Stimulated activated naive CD4-positive, alpha-beta T cell (primary cell): ENCODE data around the gene LMX1B.
"Not testable (repeated sequence)": the region's sequence is repeated elsewhere in the genome, so short reads cannot be mapped to it uniquely, and the experiment has no call there.

Experiments
- DNase-seq, 6 experiments: peaks; one replicate each; lab custom pipeline; 2025; lab: John Stamatoyannopoulos, UW

The LMX1B gene

DNA sequence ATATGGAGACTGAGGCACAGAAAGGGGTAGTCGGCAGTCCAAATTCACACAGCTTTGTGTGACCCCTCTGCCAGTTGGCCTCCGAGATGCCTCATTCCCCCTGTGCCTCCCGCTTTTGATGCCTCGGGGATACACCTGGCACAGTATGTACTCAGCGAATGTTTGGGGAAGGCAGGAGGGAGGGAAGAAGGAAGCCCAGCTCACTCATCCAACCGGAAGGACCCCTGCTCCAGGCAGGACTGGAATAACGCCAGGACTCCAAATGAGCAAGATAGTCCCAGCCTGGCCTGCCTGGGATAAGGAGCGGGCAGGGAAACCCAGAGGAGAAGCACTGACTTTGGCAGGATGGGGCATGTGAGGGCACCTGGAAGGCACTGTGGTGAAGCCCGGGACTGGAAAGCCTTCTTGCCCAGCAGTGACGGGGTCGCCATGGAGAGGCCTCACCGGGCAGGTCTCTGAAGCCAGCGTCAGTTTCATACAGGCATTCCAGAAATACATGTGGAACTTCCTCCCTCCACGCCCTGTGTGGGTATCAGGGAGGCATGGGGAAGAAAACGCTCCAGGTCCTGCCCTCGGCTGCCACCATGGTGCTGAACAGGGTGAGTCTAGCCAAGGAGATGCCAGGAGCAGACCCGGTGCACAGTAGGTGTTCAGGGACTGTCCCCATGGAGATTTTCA lies 20.3 kb downstream of the LMX1B start:
- no peak for DNase-seq

DNA sequence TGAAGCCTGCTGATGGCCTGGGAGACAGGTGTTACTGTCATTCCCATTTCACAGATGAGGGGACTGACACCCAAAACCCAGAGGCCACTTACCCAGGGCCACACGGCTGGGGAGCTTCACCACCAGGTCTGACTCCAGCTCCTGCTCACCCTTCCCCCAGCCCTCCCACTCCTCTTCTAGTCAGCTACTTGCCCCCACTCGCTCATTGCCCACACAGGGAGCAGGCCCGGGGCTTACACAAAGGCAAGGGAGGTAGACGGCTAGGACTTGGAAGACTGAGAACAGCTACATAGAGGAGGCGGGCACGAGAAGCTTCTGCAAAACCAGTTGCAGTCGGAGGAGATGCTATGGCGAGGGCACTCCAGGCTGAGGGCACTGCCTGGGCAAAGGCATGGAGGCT lies 21.3 kb downstream of the LMX1B start:
- no peak for DNase-seq

DNA sequence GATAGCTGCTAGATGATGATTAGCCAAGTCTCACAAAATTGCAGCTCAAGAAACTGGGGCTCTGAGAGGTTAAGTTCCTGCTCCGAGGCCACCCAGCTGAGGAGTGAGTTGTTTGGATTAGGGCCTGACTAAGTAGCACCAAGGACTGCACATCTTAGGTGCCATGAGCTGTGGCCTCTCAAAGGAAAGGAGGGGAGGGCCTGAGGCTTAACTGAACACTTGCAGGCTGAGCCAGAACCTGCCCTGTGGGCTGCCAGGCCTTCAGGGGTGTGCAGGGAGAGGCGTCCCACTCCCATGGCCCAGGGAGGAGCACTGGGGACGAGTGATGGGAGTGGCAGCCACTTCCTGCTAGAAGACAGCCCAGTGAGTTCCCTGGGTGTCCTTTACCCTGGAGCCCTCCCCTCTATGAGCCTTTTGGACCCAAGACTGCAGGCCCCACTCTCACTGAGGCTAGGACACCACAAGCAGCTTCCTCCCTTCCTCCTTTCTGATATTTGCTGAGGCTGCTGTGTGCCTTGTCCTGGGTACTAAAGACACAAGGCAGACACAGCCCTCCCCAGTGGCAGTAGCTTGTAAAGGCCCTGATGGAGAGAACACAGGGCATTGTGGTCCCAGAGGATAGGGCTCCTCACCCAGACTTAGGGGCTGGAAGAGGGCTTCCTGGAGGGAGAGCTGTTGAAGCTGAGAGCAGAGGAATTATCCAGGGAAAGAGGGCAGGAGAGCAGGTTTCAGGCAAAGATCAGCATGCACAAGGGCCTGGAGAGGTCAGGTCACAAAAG lies 22.1 kb downstream of the LMX1B start:
- no peak for DNase-seq

DNA sequence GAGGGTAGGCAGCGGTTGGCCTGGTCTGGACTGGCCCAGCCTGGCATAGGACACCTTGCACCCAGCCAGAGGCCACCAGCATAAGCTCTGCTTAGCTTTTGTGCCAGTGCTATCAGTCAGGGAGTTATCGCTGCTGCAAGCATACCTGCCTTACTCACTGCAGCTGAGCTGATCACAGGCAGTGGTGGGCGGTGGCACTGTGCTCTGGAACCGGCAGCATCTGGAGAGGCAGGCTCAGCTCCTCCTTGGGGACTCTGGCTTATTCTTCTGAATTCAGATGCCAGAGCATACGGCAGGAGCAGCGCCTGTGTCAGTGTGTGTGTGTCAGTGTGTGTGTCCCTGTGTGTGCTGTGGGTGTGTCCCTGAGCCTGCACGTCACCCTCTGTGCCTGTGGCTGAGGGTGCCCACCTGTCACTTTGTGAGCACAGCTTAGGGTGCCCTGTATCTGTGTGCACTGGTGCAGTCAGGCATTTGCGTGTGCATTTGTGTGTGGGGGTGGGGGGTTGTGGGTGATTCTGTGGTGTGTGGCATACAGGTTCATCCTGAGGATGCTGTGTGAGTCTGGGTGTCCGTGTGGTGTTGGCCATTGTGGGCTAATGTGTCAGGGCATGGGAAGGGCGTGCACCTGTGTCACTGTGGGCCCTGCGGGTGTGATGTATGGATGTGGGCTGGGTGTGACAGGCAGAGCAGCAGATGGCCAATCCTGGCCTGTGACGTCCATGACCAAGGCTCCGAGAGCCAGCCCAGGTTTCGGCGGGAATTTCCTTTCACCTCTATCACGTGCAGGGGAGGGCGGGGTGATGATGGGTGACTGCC lies 23.5 kb downstream of the LMX1B start:
- DNase-seq = no peak

DNA sequence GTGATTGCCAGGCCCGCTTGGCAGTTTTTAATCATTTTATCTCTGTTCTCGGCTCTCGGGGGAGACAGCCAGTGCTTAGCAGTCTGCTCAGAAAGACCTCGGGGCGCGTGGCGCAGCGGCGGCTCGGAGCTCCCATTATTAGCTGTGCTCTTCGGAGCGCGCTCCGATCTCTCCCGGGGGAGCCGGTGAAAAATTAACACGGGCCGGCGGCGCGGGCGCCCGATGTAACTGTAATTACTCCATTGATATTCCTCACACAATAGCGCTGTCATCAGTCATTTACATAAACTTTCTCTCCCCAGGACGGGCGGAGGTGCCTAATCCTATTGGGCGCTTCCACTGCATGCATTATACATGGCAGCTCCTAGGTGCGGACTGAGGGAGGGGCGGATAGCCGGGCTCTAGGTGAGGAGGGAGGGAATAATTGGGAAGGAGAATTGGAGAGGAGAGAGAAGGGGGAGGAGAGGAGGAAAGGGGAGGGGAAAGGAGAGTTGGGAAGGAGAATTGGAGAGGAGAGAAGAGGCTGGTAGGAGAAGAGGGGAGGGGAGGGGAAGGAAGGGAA lies 24.9 kb downstream of the LMX1B start:
- no peak for DNase-seq

DNA sequence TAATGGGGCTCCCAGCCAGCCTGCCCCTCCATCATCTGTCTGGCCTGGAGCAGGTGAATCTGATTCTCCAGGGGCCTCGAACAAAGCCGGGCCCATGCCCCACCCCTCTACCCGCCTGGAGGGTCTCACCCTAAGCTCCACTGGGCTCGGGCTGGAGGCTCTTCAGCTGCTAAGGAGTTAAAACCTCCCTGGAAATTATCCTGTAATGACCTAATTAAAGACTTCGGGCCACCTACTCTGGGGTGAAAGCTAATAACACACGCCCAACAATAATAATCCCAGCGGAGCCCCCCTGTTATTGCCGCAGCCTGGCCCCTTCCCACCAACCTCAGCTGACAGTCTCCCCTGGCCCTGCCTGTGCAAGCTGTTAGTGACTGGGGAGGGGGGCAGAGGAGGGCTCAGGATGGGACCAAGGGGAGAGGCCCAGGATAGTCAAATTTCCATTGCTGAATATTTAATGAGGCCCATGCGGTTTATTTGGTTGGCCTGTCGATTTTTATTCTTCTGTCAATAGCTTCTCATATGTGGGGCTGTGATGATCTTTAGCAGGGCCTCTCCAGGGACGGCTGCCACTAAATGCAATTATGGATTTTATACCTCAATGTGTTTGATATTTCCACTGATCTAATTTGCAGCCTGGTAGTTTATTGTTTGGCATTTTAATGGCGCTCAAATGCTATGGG lies 25.7 kb downstream of the LMX1B start:
- no peak for DNase-seq

DNA sequence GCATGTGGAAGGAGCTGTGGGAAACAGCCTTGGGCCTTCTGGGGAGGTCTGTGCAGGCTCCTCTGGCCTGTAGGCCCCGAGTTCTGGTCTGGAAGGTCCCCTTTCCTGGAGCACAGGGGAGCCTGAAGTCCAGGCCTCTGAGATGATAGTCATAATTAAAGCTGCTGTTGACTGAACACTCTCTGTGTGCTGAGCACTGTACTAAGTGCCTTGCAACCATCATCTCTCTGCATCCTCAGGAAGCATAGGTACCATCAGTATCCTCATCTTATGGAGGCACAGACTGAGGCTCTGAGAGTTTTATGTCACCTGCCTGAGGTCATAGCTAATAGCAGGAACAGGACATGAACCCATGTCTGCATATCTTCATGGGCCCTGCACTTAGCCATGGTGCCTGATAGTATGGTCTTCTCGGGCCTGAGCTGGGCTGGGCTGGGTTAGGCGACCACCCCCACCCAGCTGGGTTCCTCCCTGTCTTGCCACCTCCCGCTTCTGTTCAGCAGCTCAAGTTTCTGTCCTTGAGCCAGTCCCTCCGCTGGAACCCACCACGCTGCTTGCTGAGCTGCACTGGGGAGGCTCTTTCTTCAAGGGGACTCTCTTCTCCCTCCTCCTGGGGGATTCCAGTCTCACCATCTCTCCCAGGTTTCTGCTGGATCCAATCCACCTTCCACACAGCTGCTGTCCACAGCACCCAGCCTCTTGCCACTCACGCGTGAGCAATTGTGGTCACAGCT lies 27.6 kb downstream of the LMX1B start:
- DNase-seq = no peak

DNA sequence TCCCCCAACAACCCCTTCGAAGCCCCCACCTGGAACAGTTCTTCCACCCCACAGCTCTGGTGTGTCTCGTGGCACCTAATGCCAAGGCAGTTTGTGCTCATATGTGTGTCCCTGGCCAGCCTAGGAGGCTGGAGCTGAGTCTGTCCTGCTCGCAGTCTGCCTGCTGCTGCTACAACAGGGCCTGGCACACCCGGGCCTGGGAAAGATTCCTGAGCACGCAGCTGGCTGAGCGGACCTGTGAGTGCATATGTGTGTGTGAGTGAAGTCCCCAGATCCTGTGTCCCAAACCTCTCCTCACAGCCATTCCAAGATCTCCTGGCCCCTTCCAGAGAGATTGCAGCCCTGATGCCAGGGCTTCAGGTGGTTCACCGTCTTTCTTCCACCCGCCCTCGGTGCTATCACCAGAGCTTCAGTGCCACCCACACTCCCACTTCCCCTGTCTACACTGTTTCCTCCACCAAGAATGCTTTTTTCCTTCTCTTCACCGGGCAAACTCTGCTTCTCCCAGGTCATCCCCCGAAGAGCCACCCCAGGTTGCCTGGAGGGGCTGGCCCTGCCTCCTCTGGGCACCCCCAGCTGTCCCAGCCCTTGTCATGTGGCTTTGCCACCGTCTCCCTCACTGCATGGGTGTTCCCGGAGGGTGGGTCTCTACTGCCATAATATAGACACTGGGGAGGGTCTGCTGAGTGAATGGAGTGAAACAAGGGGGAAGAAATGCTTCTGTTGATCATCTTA lies 28.4 kb downstream of the LMX1B start:
- DNase-seq = no peak

DNA sequence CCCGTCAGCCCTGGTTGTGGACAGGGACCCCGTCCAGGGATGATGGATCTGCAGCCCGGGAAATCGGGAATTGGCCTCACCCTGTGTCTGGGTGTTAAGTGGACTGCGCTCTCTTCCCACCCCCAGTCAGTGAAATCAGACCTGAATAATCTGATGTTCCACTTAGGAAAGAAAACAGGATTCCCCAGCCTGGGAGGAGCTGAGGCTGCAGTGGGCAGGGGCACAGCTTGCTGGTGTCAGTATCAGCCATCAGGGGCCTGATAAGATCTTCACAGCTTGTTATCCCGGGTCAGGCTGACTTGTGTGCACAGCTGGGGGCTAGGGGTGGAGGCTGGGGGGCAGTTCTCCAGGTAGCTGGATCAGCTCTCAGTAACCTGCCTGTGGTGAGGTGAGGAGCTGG lies 29.1 kb downstream of the LMX1B start:
- no peak for DNase-seq

DNA sequence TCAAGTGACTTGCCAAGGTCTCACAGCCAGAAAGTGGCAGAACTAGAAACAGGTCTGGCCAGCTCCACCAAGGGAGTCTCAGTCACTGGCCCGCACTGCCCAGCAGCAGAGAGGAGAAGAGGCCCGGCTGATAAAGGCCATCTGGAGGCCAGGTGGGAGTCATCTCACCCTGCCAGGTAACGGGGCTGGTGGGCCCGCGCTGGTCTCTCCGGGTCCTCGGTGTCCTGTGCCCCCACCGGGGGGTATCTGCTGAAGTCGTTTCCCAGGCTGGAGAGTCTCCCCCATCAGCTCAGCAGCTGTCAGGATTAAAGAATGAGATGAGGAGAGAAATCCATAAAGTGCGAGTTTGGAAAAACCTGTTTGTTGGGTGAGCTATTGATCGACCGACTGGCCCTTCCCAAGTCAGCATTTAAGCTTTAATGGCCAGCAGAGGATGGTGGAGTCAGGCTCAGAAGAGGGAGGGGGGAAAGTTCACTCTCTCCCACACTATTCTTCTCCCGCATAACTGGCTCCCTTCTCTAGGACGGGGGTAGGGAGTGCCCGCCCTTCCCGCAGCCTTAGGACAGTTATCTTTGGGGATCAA lies 30.3 kb downstream of the LMX1B start:
- no peak for DNase-seq

DNA sequence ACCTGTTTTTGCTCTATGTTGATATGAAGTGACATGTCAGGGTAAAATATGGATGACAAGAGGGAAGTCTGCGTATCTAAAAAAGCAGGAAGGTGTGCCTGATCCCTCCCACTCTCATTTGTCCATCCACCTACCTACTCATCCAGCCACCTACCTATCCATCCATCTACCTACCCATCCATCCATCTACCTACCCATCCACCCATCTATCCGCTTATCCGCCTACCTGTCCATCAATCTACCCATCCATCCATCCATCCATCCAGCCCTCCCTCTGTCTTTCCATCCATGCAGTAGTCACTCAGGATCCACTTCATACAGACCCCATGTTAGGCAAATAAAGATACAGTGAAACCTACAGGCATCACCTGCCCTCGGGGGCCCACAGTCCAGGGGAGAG lies 32.4 kb downstream of the LMX1B start:
- DNase-seq = no peak

DNA sequence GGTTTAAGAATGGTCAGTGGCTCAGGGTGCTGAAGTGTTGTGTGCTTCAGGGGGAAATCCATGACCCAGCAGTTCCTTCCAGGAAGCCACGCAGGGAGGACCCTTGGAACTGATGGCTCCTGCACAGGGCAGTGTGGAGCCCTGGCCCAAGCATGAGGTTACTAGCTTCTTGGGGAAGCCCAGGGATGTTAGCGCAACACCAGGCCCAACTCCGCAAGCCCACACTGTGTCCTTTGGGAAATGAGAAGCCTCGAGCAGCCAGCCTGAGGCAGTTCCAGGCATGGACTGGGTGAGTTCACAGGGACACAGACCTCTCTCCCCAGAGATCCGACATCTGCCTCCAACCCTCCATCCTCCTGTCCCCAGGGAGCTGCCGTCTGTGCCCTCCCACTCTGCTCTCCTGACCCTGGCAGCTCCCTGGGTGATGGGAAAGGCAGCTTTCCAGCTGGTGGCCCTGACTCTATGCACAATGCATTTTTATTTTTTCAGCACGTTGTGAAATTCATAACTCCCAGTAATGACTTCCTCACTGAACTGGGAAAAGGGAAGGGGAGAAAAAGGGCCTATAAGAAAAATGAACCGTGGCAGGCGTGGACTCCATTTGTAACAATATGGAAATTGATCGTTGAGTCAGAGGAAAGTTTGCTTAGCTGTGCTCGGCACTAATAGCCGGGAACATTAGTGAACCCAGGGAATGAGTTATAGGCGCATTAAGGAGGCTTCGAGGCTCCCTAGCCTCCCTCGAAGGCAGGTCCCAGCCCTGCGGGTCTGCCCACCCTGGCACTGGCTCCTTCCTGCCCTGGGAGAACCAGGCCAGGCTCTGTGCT lies 34.1 kb downstream of the LMX1B start:
- no peak for DNase-seq

DNA sequence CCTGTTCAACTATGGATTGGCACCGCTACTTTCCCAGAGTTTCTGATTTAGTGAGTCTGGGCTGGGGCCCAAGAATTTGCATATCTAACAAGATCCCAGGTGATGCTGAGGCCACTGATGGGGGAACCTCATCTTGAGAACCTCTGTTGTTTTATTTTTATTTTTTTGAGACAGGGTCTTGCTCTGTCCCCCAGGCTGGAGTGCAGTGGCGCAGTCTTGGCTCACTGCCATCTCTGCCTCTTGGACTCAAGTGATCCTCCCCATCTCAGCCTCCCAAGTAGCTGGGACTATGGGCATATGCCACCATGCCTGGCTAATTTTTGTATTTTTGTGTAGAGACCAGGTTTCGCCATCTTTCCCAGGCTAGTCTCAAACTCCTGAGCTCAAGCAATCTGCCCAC lies 35.7 kb downstream of the LMX1B start:
- no peak for DNase-seq

DNA sequence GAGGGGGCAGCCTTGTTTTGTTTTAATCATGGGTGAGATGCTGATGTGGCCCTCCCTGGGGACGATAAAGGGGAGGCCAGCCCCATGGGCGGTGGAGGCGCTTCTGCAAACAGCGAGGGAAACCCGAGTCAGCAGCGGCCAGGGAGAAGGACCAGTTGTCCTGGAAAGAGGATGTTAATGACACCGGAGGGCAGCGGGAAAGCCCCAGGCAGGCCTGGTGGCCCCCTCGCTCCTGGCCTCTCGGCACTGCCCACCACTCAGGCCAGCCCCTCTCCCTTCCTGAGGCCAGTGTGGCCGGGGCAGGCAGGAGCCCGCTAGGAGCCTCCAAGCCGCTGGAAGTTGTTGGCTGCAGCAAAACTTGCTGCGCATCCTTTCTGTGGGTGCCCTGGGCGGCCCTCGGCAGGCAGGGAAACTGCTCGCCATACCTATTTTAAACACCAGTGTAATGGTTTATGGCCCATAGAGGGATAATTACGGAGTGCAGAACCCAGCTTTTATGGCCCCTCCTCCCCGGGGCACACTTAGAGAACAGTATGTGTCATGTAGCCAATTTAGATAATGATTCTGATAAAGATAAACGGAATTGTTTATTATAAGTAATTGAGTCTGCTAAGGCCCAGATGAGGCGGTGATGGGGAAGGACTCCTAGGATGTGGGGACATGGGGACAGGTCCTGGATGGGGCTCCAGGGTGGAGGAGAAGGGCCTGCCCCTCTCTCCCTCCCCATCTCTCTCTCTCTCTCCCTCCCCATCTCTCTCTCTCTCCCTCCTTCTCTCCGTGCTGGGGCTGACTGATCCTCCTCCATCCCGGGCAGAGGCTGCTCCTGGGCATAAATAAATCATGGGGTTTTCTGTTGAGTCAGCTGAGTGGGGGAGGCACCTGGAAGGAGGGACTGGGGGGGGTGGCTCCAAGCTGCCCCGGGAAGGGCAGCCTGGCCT lies 36.9 kb downstream of the LMX1B start:
- no peak for DNase-seq

DNA sequence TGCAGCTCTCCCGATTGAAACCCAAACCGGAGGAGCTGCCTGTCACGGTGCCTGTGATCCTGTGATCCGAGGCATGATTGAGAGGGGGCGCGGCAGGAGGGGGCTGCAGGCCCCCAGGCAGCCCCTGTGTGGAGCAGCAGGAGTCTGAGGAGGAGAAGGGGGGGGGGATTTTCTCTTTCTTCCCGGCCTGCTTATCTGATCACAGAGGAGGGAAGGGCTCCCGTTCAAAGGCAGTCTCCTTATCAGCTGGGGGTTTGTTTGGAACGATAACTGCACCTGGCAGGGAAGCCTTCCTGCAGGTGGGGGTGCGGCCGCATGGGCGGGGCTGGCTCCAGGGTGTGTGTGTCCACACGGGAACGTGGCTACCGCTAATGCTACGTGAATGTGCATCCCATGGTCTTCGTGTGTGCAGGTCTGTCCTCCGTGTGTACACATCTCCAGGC lies 38.4 kb downstream of the LMX1B start:
- no peak for DNase-seq

DNA sequence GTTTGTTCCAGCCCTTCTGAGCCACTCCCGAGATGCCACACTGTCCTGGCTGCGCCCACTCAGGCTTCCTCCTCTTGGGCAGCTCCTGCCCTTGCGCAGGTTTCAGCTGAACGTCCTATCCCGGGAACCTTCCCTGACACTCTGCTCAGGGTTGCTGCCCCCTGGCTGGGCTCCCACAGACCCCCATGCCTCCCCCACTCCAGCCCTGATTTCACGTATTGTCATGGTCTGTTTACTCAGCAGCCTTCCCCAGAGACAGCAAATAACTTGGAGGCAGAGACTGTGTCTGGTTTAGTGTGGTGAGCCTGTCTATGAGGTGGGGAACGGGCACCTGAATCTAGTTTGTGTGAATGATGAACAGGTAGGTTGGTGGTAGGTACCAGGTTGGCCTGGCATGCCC lies 40.4 kb downstream of the LMX1B start:
- DNase-seq = no peak

DNA sequence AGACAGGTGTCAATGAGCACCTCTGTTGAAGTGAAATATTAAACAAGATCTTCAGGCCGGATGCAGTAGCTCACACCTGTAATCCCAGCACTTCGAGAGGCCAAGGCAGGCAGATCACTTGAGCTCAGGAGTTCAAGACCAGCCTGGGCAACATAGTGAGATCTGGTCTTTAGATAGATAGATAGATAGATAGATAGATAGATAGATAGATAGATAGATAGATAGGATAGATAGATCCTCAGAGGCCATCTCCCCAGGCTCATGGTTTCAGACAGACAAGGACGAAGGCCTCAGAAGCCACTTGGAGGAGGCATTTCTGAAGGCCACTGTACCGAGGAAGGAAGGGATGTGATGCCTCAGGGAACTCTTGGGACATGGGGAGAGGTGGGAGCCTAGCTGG lies 42.5 kb downstream of the LMX1B start:
- DNase-seq = not testable (repeated sequence)

DNA sequence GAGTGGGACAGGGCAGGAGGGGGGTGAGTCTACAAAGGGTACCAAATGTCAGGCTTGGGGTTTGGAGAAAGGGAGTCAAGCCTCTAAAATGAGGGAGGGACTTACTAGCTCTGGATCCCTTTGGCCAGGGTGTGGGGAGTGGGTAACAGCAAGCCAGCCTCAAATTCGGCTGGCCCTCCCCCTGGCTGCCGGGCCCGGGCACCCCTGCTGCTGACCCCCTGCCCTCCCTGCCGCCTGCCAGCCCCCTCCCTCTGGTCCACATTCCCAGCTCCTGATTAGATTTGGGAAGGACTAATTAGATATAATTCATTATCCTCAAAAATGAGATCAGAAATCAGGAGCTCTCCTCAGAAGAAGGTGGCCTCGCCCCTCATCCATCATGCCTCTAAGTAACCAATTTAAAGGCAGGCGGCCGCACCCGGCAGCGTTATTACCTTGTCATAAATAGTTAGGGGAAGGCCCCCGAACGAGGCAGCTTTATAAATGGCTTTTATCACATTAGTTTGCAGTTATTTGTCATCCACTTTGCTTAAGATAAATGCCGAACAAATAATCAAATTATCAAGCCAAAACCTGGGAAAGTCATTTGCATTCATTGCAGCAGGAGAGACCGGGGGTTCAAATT lies 44.6 kb downstream of the LMX1B start:
- no peak for DNase-seq
